GM21786 (cell line): Measurements from ENCODE around the gene TCF7L1.

Experiments used
- ATAC-seq: cut with Tn5 transposase; IDR thresholded peaks from one replicate; pipeline ENCODE4 v1.9.1; 2021; ENCODE audit not compliant: unreplicated experiment

Gene TCF7L1

DNA sequence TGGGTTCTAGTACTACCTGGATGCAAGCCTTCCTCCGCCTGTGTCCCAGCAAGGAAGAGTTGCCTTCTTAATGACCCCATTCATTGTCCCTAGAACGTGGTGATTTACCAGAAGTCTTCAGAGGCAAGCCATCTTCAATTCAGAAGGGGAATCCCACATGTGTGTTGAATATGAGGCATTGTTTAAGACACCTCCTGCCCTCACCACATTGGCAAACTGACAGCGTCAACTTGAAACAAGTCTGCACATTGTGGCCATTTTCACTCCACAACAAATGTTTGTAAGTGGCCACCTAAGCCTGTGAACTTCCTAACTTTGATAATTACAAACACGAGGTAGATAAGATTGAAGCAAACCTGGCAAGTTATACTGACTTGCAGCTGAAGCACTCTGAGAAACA is 83.7 kb downstream of the TCF7L1 start:
- peak; percentile 45 for ATAC-seq

DNA sequence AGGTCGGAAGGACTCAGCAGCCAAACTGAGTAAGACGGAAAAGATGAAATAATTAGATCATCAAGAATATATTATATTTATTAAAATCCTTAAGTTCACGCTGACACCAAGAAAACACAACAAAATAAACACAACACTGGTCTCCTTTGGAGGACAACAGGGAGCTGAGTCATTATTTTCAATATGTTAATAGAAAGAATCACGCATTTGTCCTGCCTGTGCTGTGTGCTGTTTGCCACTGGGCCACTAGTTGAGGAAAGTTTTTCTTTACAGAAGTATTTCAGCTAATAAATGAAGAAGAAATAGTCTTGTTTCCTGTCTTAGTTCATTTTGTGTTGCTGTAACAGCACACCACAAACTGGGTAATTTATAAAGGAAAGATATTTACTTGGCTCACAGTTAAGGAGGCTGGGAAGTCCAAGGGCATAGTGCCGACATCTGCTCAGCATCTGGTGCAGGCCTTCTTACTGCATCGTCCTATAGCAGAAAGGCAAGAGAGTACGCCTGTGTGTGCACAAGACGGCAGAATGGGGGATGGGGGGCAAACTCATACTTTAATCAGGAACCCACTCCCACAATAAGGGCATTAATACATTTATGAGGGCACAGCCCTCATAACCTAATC is 88.0 kb downstream of the TCF7L1 start:
- ATAC-seq, result no peak

DNA sequence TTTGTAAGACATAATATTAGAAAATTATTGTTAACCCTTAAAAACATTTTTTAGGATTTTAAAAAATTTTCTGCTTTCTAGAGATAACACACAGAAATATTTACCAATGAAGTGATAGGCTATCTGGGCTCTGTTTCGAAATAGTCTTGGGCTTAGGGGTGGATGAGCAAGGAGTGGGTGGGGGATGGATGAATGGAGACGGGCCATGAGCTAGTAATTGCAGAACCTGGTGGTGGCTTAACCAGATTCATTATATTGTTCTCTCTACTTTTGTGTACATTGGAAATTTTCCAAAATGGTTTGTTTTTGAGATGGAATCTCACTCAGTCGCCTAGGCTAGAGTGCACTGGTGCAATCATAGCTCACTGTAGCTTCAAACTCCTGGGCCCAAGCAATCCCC is 89.6 kb downstream of the TCF7L1 start:
- no peak for ATAC-seq

DNA sequence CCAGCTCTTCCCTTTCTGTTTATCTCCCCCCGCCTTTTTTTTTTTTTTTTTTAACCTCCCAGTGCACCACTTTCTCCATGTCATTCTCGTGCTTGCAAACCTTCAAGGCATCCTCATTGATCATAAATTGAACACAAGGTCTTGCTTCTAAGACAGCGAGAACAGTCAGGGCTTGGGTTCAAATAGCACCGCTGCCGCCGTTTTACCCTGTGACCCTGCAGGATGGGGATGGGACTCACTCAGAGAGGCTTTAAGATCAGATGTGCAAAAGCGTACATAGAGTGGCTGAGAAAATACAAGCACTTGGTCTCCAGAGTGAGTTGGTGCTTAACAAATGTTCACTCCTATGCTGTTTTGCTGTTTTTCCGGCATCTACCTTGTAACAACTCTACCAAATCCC is 93.6 kb downstream of the TCF7L1 start:
- no peak for ATAC-seq

DNA sequence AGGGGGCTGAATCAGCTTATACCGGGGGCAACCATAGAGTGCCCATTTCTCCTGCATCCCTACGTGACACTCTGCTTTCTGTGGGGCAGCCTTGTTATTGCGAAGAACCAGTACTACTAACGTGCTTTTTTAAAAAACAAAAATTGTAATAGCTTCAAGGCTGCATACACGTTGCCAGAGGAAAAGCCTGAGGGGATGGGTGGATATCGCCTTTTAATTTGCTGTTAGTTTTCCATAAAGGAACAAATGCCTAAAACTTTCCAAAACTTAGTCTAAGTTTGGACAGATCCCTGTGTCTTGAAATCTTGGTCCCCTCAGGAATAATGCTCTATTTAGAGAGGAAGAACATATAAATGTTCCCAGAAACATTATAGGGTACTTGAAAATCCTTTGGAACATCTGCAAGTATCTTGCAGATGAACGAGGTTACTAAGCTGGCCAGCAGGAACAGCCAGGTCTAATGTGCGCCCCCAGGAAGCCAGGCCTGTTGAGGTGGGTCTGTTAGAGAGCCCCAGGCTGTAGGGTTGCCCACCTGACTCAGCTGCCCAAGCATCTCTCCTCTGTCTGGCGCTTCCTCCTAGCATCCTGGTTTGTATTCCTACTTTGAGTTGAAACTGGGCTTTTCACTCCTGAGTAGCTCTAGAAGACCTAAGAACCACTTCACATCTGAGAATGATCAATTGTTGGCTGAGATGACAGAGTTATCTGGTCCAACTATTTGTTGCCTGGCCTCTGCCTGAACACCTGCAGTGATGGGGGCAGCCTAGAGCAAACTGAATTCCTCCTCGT is 97.7 kb downstream of the TCF7L1 start:
- no peak for ATAC-seq

DNA sequence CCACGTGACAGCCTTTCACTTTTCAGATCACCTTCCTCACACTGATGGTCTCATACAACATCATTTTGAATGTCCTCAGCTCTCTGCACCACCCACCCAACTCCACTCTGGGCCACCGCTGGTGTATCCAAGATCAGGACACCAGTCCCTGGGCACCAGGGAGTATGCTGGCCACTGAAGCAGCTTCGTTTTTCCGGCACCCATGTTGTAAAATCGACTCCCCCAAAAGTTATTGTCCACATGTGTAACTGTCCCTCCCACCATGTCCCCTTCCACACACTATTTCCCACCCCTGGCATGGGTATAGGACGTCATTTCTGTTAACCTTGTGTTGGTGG is 98.2 kb downstream of the TCF7L1 start:
- ATAC-seq, result no peak

DNA sequence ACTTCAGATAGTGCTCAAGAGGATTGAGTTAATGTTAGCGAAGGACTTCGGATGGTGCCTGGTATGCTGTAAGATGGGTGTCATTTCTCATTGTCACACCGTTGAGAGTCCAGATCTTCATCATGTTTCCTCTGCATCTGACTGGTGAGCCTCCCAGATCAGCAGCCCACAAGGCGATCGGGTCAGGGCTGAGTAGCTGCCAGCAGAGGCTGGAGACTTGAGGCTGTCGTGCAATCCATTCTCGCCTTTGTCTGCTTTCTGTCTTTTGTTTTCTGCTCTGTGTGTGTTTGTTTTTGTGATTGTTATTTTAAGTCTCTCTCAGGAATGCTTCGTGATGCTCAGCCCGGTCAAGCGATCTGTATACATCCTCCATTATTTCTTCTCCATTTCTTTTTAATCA is 98.8 kb downstream of the TCF7L1 start:
- no peak for ATAC-seq

DNA sequence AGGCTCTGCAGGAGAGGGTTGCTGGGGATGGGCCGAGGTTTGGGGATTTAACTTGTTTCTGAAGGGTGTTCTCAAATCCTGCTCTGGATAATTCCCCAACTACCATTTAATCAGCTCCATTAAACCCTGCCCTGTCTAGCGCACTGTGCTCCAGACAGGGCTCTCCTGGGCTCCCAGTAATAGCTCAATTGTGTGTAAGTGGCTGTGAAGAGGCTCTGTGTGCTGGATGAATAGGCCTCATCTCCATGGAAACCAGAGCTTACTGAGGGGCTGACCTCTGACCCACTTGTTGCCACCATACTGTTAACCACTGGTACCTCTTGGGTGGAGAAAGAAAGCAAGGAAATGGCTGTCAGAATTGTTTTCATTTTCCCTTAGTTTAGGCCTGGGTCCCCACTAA is 101.7 kb downstream of the TCF7L1 start:
- no peak for ATAC-seq

DNA sequence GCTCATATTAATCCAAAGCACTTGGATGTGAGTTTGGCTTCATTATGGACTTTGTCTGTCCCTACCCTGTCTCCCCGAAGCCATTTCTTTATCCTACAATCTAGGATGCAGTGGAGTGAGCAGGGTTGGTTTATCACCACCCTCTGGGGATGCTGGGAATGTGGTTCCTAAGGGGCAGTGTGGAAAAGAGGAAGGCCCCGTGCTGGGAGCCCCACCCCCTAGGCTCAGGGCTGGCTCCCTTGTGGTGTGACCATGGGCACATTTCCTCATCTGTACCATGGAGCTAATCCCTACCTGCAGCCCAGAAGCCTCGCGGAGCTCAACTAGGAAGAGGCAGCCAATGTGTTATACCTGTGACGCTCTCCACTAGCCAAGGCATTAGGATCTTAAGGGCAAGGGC is 102.1 kb downstream of the TCF7L1 start:
- no peak for ATAC-seq

DNA sequence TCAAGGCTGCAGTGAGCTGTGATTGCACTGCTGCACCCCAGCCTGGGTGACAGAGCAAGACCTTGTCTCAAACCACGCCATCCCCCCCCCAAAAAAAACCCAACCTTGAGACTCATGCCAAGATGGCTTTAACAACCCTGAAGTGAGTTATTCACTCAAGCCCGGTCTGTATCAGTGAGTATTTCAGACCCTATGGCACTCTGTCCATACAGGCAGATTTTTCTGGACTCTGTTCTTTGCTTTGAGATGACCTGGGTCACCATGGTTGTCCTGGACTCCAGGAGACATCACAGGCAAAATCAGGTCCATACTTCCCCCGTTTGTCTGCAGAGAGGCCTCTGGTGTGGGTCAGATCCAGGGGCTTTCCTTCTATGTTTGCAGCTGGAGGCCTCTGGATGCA is 102.9 kb downstream of the TCF7L1 start:
- no peak for ATAC-seq

DNA sequence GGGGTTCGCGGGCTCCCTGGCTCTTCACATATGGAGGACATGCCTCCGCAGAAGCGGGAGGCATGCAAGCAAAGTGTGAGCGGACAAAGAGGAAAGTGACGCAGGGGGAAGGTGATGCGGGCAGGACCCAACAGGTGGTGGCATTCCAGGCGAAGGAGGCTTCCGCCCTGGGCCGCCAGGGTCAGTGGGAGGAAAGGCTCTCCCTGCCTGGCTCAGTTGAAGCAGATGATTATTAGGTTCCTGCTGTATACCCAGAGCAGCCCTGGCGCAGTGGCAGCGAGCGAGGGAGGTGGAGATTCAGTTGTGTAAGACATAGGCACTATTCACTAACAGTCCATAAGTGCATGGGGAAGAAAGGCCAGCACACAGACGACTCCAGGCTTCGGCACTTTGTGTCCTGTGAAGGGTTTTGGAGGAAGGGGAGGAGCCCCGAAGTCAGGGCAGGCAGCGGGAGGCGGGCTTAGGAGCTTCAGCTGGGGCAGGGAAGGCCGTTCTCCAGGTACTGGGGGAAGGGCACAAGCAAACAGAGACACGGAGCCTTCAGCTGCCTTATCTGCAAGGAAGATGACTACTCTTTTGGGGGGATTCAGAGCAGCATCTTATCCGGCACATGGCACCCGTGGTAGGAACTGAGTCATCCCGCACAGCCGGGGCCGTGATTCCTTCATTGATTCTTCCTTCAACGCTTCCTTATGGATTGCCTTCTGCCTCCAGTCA is 104.8 kb downstream of the TCF7L1 start:
- ATAC-seq, result no peak

DNA sequence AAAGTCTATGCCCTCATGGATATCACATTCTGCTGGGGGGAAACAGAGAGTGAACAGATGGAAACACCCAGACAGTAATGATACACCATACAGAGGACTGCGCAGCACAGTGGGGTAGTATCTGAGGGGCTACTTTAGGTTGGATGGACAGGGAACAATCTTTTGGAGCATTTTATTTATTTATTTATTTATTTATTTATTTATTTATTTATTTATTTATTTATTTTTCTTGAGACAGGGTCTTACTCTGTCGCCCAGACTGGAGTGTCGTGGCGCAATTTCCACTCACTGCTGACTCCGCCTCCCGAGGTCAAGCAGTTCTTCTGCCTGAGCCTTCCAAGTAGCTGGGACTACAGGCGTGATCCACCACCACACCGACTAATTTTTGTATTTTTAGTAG is 105.4 kb downstream of the TCF7L1 start:
- ATAC-seq, result no peak

DNA sequence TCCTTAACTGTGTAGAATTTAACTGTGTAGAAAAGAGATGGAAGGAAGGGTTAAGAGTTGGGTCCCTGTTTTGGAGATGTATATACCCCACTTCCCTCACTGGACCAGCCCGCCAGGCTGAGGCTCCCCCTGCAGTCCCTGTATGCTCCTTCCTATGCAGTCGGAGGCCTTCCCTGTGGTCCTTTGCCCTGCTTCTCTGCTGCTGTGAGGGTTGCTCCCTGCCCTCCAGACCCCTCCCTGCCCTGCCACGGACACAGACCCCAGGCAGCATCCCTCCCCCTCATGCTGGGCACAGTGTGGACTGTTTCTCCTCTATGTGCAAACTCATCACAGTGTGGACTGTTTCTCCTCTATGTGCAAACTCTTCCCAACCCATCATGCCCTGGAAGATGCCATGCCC is 105.9 kb downstream of the TCF7L1 start:
- ATAC-seq, result no peak

DNA sequence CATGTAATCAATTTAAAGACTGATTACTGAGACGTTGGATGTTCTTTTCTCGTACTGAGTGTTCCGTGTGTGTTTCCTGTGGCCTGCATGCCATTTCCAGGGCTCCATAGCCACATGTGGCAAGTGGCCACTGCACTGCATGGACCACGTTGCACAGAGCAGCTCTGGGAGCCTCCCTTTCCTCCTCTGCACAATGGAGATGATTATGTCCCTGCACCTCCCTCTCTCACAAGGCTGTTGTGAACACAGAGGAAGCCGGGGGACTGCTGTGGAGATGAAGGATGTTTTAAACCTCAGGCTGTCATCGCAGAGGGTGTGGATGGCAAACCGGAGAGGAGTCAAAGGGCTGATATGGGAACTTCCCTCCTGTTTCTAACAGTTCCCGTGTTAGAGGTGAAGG is 106.9 kb downstream of the TCF7L1 start:
- no peak for ATAC-seq

DNA sequence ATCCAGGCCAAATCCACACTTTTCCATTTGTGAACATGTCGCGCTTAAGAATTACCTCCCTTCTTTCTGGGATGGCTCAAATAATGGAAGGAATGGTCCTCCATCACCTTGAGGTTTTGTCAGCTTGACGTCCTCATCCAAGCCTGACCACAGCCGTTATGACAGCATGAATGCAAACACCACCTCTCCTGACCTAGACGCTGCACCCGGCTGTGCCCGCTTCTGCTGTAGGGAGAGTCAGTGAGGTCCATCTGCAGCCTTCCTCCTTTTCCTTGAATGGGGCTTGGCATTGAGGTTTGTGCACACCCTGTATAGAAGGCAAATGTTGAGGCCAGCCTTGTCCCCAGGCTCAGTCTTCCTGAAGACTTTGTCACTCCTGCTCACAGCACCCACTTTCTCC is 109.1 kb downstream of the TCF7L1 start:
- no peak for ATAC-seq

DNA sequence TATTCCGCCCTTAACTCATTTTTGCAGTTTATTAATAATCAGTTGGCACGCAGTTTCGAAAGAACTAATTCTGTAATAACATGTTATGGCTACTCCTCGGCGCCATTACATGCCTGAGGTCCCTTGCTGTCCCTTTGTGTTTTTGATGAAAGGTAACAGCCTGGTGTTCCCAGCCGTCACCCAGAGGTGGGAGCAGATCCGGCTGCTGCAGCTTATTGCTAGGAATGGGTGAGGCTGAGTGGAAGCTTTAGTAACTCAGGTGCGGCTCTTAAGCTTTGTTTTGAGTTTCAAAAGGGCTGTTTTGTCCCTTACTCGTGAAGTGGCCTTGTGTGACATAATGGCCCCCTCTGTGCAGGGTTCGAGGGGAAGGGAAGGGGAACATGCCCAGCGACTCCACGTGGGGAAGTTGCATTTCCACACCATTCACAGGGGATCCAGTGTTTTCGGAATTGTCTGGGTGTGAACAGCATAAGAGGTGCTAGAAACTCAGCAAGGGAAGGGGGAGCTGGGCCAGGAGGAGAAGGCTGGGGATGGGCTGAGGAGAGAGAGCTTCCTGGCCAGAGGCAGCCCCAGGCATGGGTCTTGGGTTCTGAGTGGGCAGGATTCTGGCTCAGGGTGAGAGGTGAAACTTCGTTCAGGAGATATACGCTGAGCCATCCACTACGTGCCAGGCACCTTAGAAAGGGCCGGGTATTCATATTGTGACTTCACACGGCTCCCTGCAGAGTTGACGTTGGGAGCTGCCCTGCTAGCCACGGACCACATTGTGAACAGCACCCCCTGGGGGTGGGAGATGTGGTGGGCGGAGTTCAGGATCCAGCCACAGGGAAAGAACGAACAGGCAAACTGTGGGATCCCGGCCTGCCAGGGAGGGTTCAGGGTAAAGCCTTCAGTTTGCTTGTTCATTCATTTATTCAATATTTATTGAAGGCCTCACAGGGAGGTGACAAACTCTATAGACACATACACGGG is 110.2 kb downstream of the TCF7L1 start:
- ATAC-seq, result no peak

DNA sequence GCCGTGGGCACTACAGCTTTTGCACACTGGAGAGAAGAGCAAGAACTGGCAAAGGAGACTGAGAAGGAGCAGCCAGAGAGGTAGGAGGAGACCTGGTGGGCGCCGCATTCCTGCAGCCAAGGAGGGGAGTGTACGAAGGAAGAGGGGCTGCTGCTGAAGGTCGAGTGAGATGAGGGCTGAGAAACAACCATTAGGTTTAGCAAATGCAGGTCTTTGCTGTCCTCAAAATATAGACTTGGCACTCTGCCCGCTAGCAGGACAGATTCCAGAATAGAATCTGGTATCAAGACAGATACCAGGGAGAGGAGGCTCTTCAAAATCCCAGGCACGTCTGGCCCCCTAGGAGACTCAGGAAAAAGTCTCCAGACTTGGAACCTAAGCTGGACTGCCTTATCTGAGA is 111.6 kb downstream of the TCF7L1 start:
- no peak for ATAC-seq

DNA sequence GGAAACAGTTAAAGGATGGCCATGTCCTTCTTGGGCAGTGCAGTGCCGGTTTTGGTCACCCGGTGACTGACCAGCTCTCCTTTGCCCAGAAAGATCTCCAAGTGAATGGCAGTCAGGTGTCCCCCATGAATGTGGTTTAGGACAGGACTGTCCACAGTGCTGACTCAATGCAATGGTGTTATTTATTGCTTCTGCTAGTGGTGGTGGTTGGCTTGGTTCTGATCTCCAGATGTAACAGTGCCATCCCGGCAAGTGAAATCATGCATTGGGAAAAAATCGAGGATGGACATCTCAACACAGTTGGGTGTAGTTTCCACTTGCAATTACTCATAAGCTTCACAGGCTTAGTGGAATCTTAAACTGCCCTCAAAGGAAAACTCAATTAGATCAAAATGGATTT is 112.7 kb downstream of the TCF7L1 start:
- no peak for ATAC-seq

DNA sequence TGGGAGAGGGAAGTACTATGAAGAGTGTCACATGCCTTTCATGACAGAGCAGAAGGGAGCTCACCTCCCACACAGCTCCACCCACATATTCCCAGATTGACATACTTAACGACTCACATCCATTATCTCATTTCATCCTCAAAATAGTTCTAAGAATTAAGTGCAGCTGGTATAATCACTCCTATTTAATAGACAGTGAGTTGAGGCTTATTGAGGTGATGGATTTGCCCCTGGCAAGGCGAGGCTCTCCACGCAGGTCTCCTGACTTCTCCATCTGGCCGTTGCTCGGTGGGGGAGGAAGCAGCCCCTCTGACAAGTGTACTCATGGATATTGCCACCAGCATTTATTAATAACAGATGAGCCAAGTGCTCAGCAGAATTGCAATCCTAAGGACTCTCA is 113.2 kb downstream of the TCF7L1 start:
- no peak for ATAC-seq

DNA sequence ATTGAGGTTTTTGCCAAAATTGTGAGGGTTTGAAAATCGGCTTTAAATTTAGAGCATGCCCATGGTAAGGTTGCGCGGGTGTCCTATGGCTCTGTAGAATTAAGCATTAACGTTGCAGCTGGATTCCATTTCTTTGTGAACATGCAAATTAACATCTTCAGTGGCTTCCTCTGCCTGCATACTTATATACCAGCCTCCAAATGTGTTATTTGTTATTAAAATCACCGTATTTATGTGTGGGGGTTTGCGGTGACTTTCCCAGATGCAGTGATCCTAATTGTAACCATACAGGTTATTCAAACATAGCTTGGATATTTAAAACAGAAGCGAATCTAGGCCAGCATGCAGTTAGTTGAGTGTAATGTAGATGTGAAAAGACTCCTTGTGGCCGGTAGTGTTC is 114.4 kb downstream of the TCF7L1 start:
- no peak for ATAC-seq

DNA sequence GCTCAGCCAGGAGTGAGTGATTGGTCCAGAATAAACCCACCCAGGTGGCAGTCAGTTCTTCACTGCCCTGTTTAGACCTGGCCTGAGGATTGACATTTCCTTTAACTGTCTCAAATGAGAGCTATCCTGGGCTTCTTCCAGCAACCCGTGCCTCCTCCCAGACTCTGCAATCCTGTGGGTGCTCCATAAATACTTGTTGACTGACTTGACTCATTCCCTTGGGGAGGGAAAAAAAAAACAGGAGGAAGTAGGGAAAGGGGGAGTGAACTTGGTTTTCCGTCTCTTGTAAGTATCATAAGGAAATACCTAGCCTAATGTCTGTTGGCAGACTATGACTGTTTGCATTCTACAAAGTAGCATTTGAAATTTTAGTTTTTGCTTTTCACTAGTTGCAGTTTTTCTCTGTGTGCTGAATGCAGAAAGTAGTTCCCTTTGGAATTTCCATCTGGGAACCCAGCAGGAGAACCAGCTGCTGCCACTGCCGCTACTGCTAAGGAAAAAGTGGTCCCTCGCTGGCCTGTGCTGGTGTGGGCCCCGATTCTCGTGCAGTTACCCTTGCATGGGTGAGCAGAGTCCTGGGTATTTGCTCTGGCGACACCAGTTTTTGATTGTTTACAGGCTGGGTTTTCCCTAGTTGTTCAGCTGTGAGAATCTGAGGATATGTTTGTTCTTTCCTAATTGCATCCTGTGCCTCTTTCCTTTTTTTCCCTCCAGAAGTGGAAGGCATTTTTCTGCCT is 115.7 kb downstream of the TCF7L1 start:
- ATAC-seq, result no peak
